ENCODE data around the gene ZNF317. TPM values are rescaled to one million over a fixed set of nuclear protein-coding genes. Genes with fewer than 3 reads are reported as not detected.

The ZNF317 gene
- total RNA-seq, 4 donors from 2014 or later = 17.6 to 24.8 (median 21.5) TPM

DNA sequence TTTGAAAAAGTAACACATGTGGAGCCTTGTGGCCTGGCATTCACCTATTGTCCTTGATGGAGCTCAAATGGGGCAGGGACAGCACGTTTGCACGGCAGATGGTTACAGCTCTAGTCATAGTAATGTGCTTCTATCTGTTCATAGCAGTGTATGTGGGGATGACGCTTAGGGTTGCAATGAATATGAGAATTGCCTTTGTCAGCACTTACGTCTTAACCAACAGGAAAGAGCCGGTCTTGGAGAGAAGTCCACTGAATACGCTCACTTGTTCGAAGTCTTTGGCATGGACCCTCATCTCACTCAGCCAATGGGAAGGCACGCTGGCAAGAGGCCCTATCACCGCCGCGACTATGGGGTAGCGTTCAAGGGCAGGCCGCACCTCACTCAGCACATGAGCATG, 19.7 kb downstream of the ZNF317 start:
- no peak overlapping the region for H3K4me3 ChIP-seq
- H3K27ac ChIP-seq (replicated peaks in 1 of 4) = no peak overlapping the region
- no peak for TF ChIP-seq POLR2AphosphoS5 (IDR thresholded peaks at IDR 0.05)
- TF ChIP-seq, protein P1, sequence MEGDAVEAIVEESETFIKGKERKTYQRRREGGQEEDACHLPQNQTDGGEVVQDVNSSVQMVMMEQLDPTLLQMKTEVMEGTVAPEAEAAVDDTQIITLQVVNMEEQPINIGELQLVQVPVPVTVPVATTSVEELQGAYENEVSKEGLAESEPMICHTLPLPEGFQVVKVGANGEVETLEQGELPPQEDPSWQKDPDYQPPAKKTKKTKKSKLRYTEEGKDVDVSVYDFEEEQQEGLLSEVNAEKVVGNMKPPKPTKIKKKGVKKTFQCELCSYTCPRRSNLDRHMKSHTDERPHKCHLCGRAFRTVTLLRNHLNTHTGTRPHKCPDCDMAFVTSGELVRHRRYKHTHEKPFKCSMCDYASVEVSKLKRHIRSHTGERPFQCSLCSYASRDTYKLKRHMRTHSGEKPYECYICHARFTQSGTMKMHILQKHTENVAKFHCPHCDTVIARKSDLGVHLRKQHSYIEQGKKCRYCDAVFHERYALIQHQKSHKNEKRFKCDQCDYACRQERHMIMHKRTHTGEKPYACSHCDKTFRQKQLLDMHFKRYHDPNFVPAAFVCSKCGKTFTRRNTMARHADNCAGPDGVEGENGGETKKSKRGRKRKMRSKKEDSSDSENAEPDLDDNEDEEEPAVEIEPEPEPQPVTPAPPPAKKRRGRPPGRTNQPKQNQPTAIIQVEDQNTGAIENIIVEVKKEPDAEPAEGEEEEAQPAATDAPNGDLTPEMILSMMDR (IDR thresholded peaks at IDR 0.05) = no peak
- TF ChIP-seq EP300 (IDR thresholded peaks at IDR 0.05) = no peak
- no peak for TF ChIP-seq POLR2A (IDR thresholded peaks at IDR 0.05; ENCODE audit: low read depth)
- H3K4me1 ChIP-seq = no peaks in the 10 kb centered on the region
- intact Hi-C loops (cut with DNase I) = no loop called here
- DNase-seq (ENCODE audit: extremely low spot score) = no peak
- WGBS = 95% methylated on average over 13 of the region's 13 CpGs
- H3K9me3 ChIP-seq = peaks cover 0 to 11% (median 5%) of the 10 kb centered on the region in 4 donors
- no peaks in the 10 kb centered on the region for H3K27me3 ChIP-seq
- H3K36me3 ChIP-seq = peaks cover 76 to 97% (median 94%) of the 10 kb centered on the region in 4 donors

DNA sequence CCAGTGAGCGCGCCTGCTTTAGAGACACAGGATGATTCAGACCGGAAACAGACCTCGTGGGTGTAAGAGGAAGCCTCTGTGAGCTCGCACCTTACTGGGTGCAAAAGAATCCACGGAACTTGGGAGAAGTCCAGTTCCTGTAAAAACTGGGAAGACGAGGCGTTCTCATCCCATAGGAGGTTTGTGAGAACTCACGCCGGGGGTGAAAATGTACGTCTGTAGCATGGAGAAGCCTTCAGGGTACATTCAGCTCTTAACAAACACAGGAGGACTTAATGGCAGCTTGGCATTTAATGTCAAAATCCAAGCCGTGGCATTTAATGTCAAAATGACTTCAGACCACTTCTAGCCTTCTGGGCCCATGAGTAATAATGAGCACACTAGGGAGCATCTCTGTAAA, 21.2 kb downstream of the ZNF317 start:
- 96% methylated on average over 12 of the region's 12 CpGs for WGBS
- DNase-seq (ENCODE audit: extremely low spot score) = no peak
- Histone ChIP-seq H3K4me1 (no peaks in the 10 kb centered on the region), H3K4me3 (no peak overlapping the region), H3K27ac (replicated peaks in 1 of 4) (no peak overlapping the region), H3K9me3 (no peaks in the 10 kb centered on the region), H3K27me3 (no peaks in the 10 kb centered on the region), H3K36me3 (peaks cover 74 to 100% (median 91%) of the 10 kb centered on the region in 4 donors)
- intact Hi-C loops (cut with DNase I) = no loop called here
- TF ChIP-seq, protein P1 (IDR thresholded peaks at IDR 0.05) = no peak
- TF ChIP-seq POLR2AphosphoS5 (IDR thresholded peaks at IDR 0.05) = no peak
- TF ChIP-seq EP300 (IDR thresholded peaks at IDR 0.05) = no peak

DNA sequence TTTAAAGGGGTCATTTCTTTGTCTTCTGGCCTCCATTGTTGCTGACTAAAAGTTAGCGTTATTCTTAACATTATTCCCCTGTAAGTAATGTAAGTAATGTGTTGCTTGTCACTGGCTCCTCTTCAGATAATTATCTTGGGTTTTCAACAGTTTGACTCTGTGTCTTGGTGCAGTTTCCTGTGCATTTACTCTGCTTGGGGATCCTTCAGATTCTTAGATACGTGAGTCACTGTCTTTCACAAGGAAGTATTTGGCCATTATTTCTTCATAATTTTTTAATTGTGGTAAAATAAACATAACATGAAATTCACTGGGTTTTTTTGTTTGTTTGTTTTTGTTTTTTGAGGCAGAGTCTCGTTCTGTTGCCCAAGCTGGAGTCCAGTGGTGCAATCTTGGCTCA, 25.1 kb downstream of the ZNF317 start:
- no peaks in the 10 kb centered on the region for H3K9me3 ChIP-seq
- no peak for DNase-seq (ENCODE audit: extremely low spot score)
- H3K27me3 ChIP-seq = no peaks in the 10 kb centered on the region
- intact Hi-C loops (cut with DNase I) = no loop called here
- 95% methylated on average over 3 of the region's 3 CpGs for WGBS
- no peak for TF ChIP-seq POLR2AphosphoS5 (IDR thresholded peaks at IDR 0.05)
- TF ChIP-seq, protein P1 (IDR thresholded peaks at IDR 0.05) = no peak
- TF ChIP-seq EP300 (IDR thresholded peaks at IDR 0.05) = no peak
- no peak for TF ChIP-seq POLR2A (IDR thresholded peaks at IDR 0.05; ENCODE audit: low read depth)
- no peak overlapping the region for H3K4me3 ChIP-seq
- H3K4me1 ChIP-seq = no peaks in the 10 kb centered on the region
- H3K27ac ChIP-seq (replicated peaks in 1 of 4) = no peak overlapping the region
- peaks cover 44 to 76% (median 60%) of the 10 kb centered on the region in 4 donors for H3K36me3 ChIP-seq

DNA sequence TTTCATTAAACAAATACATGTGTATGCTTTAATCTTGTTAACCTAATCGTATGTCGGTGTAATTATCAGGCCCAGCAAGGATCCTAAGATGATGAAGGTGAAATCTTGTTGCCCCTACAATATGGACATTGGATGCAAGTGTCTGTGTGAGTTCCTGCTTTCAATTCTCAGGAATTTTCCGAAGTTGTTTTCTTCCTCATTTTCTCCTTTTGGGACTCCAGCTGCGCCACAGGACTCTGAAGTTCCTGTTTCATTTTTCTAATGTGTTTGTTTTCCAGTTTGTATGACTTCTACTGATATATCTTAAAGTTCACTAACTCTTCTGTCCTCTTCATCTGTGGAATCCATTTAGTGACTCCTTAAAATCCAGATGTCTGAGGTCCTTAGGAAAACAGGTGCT, 26.6 kb downstream of the ZNF317 start:
- 91% methylated on average over 4 of the region's 4 CpGs for WGBS
- no peak for DNase-seq (ENCODE audit: extremely low spot score)
- Histone ChIP-seq H3K27ac (replicated peaks in 1 of 4) (no peak overlapping the region), H3K4me3 (no peak overlapping the region), H3K9me3 (no peaks in the 10 kb centered on the region), H3K27me3 (no peaks in the 10 kb centered on the region), H3K4me1 (no peaks in the 10 kb centered on the region), H3K36me3 (peaks cover 29 to 61% (median 44%) of the 10 kb centered on the region in 4 donors)
- intact Hi-C loops (cut with DNase I) = no loop called here
- TF ChIP-seq POLR2AphosphoS5 (IDR thresholded peaks at IDR 0.05) = no peak

DNA sequence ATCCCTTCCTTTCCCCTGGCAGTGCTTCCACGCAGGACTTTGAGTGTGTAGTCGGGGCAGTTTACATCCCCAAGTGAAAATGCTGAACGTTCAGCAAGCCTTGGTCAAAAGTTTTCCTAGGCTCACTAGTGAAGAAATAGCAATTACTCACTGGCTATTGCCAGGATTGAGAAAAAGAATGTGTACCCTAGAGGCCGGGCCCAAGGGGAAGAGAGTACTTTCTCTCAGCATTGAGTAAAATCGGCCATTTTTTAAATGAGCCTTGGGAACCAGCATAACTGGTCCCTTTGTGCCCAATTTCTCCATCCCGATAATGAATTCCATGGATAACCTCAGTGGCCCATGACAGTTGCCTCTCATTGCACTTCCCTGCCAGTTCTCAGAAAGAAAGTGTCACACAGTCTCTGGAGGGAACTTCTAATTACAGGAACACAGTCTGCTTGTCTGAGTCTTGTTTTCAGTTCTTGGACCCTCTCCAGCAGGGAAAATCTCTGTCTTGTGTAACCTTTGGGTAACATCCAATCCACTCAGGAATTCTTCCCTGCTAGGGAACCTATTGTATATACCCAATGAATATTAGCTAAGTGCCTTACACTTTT, 31.3 kb downstream of the ZNF317 start:
- WGBS = 72% methylated on average over 6 of the region's 6 CpGs
- no peaks in the 10 kb centered on the region for H3K27me3 ChIP-seq
- H3K27ac ChIP-seq (replicated peaks in 1 of 4) = no peak overlapping the region
- TF ChIP-seq POLR2AphosphoS5 (IDR thresholded peaks at IDR 0.05) (no peak), POLR2A (IDR thresholded peaks at IDR 0.05; ENCODE audit: low read depth) (no peak), EP300 (IDR thresholded peaks at IDR 0.05) (no peak)
- TF ChIP-seq, protein P1 (IDR thresholded peaks at IDR 0.05) = no peak
- peaks cover 0 to 14% (median 10%) of the 10 kb centered on the region in 4 donors for H3K36me3 ChIP-seq
- no peak for DNase-seq (ENCODE audit: extremely low spot score)
- H3K4me3 ChIP-seq = no peak overlapping the region
- intact Hi-C loops (cut with DNase I) = no loop called here
- H3K9me3 ChIP-seq = no peaks in the 10 kb centered on the region
- H3K4me1 ChIP-seq = no peaks in the 10 kb centered on the region
